HG02970 (cell line): ENCODE measurements around the gene ARHGAP22.

Experiments
- ATAC-seq: cut with Tn5 transposase; IDR thresholded peaks from one replicate; pipeline ENCODE4 v1.9.1; 2021; ENCODE audit warnings: mild to moderate bottlenecking, moderate library complexity, moderate number of reproducible peaks; ENCODE audit not compliant: unreplicated experiment, low FRiP score

Gene ARHGAP22

DNA sequence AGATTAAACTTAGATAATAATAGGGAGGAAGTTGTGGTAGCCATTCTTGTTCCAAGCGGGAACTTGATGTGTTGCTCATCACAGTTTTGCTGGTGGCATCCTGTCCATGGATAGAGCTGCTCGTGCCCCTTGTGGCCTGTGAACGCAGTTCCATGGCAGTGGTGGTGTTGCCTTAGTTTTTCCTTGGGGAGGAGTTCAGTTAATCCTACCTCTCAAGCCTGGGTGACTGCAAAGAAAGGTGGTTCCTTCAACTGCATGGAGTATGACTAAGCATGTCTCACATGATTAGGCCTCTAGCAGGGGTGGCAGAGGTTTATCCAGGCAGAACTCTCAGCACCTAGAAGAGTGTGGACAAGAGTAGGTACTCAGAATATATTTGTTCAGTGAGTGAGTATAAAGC is 198.7 kb downstream of the ARHGAP22 start:
- no peak for ATAC-seq

DNA sequence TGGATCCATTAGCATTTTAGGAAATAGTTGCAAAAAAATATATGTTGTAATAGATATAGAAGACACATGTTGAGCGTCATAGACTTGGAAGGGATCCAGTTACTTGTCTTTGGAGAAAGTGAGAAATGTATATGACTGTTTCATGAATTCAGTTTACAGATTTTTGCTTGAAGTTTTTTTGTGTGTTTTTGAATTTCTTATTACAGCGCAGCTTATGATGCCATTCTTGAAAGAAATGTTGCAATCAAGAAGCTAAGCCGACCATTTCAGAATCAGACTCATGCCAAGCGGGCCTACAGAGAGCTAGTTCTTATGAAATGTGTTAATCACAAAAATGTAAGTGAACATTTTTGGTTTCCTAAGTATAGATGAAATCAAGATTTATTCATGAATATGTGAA is 200.2 kb downstream of the ARHGAP22 start:
- no peak for ATAC-seq

GRCh38 chr10:48400850-48401220 is 204.0 kb downstream of the ARHGAP22 start:
- no peak for ATAC-seq

GRCh38 chr10:48400129-48400849 is 204.6 kb downstream of the ARHGAP22 start:
- ATAC-seq: no peak

DNA sequence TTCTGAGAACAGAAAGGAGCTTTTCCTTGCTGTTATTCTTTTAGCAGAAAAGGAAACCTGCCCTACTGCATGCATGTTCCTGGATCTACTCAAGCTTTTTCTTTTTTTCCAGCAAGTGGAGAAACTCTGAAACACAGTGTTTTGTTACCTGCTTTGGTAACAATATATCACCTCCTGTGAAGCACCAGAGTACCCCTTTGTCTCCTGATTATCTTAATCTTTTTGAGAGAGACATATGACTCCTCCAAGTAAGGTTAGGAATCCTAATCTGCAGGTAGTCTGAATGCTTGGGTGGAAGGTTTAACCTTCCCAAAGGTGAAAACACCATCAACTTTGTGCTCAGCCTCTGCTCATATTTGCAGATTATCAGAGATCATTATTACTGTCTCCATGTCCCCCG is 205.3 kb downstream of the ARHGAP22 start:
- ATAC-seq: no peak

- no peak for ATAC-seq
These were observed 205.8 kb downstream of the ARHGAP22 start for GRCh38 chr10:48399056-48399541.

DNA sequence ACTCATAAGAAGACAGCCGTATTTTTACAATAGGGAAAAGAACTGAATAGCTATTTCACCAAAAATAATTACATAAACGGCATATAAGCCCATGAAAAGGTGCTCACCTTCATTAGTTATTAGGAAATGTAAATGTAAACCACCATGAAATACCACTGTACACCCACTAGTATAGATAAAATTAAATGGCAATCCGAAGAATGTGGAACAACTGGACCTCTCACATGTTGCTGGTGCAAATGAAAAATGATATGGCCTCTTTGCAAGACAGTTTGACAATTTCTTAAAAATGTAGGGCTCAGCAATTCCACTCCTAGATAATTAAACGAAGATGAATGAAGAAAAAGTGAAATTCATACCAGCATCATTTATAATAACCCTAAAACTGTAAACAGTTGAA is 206.6 kb downstream of the ARHGAP22 start:
- ATAC-seq: no peak
